GM13977 (cell line): ENCODE results near the gene METAP1D.

Experiments used
- DNase-seq: peaks from one replicate; pipeline ENCODE4 v3.0.0; 2012; ENCODE audit warnings: low spot score
- CTCF ChIP-seq: IDR thresholded peaks from 2 replicates; pipeline ENCODE4 v1.5.1; 2012; ENCODE audit warnings: mild to moderate bottlenecking, control low read depth; ENCODE audit not compliant: insufficient read depth; ENCODE audit errors: extremely low read depth, missing control alignments
- in situ Hi-C: fragments of 300-500 bp; cut with MboI; formaldehyde crosslinking; loops from one replicate; pipeline ENCODE4 v1.12.0; 2022; ENCODE audit warnings: low sequenced_read_pairs, low pct_unique_long_range_greater_than_20kb, mixed read lengths, inconsistent platforms; ENCODE audit not compliant: unreplicated experiment

Gene METAP1D

GRCh38 chr2:172089633-172090032 lies 89.9 kb downstream of the METAP1D start:
- in situ Hi-C loops, result loop anchor here (10.0 to 25.0 kb wide), 3 partner anchors 277 to 1375 kb away; partner anchors contain the start of genes GAD1 and SP5
- no peak for DNase-seq
- no peak for TF ChIP-seq CTCF

- TF ChIP-seq CTCF, result no peak
- in situ Hi-C loops, result loop anchor here (25.0 kb wide), 1 partner anchor 278 kb away; no protein-coding TSS in a partner anchor
- peak; percentile 31 for DNase-seq
Measured at GRCh38 chr2:172090044-172090961, 90.5 kb downstream of the METAP1D start.

- DNase-seq, result no peak
- in situ Hi-C loops, result loop anchor here (25.0 kb wide), 1 partner anchor 279 kb away; no protein-coding TSS in a partner anchor
- no peak for TF ChIP-seq CTCF
Measured at GRCh38 chr2:172091000-172091641, 91.4 kb downstream of the METAP1D start.

DNA sequence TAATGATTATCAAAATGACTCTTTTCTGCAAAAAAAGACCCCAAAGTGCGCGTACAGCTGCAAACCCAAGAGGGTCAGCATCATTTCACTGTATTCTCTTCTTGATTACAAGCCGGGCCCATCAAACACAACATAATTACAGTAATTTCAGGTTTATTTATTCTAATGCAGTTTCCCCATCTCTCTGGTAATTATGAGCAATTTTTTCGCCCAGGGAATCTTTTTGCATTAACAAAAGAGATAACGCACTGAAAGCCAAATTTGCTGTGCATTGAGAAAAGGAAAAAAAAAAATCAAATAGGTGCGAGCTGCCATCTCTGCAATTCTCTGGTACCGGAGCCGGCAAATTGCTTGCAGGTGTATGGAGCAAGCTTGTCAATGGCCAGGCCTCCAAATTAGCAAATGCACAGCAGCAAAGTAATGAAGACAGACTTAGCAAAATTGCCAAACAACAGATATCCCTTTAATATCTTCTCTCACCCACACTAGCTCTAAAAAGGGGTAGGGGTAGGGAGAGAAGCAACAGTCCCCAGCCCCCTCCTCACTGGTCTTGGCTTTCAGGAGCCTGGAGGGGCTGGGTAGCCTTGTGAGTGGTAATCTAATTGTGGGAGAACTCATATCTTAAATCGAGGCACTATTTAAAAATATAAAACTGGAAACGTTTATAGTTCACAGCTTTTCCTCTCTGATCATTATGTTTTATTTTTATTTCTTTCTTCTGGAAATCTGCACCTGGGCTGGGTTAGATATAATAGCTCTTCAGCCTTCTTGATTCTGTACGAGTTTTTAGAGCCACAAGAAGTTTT lies 92.2 kb downstream of the METAP1D start:
- TF ChIP-seq CTCF, result no peak
- DNase-seq, result peak; percentile 20
- in situ Hi-C loops, result loop anchor here (25.0 kb wide), 1 partner anchor 280 kb away; no protein-coding TSS in a partner anchor

GRCh38 chr2:172092716-172093415 lies 93.1 kb downstream of the METAP1D start:
- no peak for DNase-seq
- in situ Hi-C loops, result loop anchor here (25.0 kb wide), 1 partner anchor 281 kb away; no protein-coding TSS in a partner anchor
- no peak for TF ChIP-seq CTCF
